CD4-positive, alpha-beta T cell (primary cell): ENCODE data around the gene SMYD3. TPM values are rescaled to one million over a fixed set of nuclear protein-coding genes. Genes with fewer than 3 reads are reported as not detected.

ENCODE experiments used
- ATAC-seq: fragments of 200-7000 bp; cut with Tn5 transposase; one replicate; pipeline ENCODE4 v1.10.0; 2022; ENCODE audit warnings: mild to moderate bottlenecking; ENCODE audit not compliant: poor library complexity
- CTCF ChIA-PET: fragments of 350-600 bp; sonication (Branson Sonifier 250); formaldehyde crosslinking; loops from one replicate; lab custom pipeline; 2021; ENCODE audit warnings: antibody characterized with exemption, inconsistent platforms; lab: Charles Lee
- POLR2A ChIA-PET: fragments of 350-600 bp; sonication (Branson Sonifier 250); formaldehyde crosslinking; loops from one replicate; lab custom pipeline; 2021; ENCODE audit warnings: antibody characterized with exemption, inconsistent platforms; lab: Charles Lee
- DNase-seq, 14 experiments: peaks; one replicate each; pipeline ENCODE4 v3.0.0-alpha.2; 2013 to 2020; ENCODE audit warnings: mixed read lengths in 2 of 14
- H3K27ac ChIP-seq, 2 donors: one replicate each; pipeline versions ENCODE4 v1.5.1 to v1.7.0; 2013; ENCODE audit warnings: low read length in 2 of 2, low read depth in 1 of 2, mild to moderate bottlenecking in 1 of 2
- H3K27me3 ChIP-seq, 2 experiments: 1 replicate in 1 of 2; 2 replicates in 1 of 2; pipeline versions ENCODE4 v1.6.1 to v1.7.0; 2013; ENCODE audit warnings: low read length in 2 of 2, control low read depth in 1 of 2, mild to moderate bottlenecking in 1 of 2, moderate library complexity in 1 of 2; ENCODE audit not compliant: insufficient read depth in 2 of 2, control insufficient read depth in 1 of 2
- H3K36me3 ChIP-seq: one replicate; pipeline ENCODE4 v1.6.1; 2013; ENCODE audit warnings: low read length, control low read depth; ENCODE audit not compliant: insufficient read depth
- H3K4me1 ChIP-seq: one replicate; pipeline ENCODE4 v1.6.1; 2013; ENCODE audit warnings: low read length, control low read depth; ENCODE audit not compliant: insufficient read depth
- H3K4me3 ChIP-seq: one replicate; pipeline ENCODE4 v1.5.1; 2013; ENCODE audit warnings: mild to moderate bottlenecking, low read length, moderate library complexity
- H3K9me3 ChIP-seq, 2 experiments: 1 replicate in 1 of 2; 2 replicates in 1 of 2; pipeline versions ENCODE4 v1.6.1 to v1.7.0; 2013; ENCODE audit warnings: low read length in 2 of 2, mild to moderate bottlenecking in 2 of 2, control low read depth in 1 of 2, moderate library complexity in 1 of 2; ENCODE audit not compliant: control insufficient read depth in 1 of 2, insufficient read depth in 1 of 2
- H3K27ac Mint-ChIP-seq: one replicate; pipeline ENCODE4 v1.8.0; 2020; ENCODE audit warnings: mixed read lengths
- H3K27me3 Mint-ChIP-seq: one replicate; pipeline ENCODE4 v1.8.0; 2021; ENCODE audit warnings: mixed read lengths
- H3K36me3 Mint-ChIP-seq: one replicate; pipeline ENCODE4 v1.8.0; 2021; ENCODE audit warnings: low read depth, mixed read lengths
- H3K4me1 Mint-ChIP-seq: one replicate; pipeline ENCODE4 v1.8.0; 2021; ENCODE audit warnings: low read depth, mixed read lengths
- H3K4me3 Mint-ChIP-seq: one replicate; pipeline ENCODE4 v1.8.0; 2020; ENCODE audit warnings: mild to moderate bottlenecking, mixed read lengths
- H3K9me3 Mint-ChIP-seq: one replicate; pipeline ENCODE4 v1.8.0; 2020; ENCODE audit warnings: mixed read lengths
- intact Hi-C, 2 experiments: fragments of 100-400 bp; cut with DNase I in 1 of 2; cut with micrococcal nuclease in 1 of 2; formaldehyde crosslinking; loops; one replicate each; pipeline versions ENCODE4 v1.15.1 to v1.9.0; 2023 to 2025; cut with DNase I, micrococcal nuclease
- total RNA-seq, 174 experiments: library from RNA in 2 of 174; stranded (reverse) in 2 of 174; gene quantifications; one replicate each; pipeline ENCODE4 v1.2.3 and lab custom pipeline; 2021 to 2026
- TF ChIP-seq, protein P1 (sequence below): fragments of 200-600 bp; IDR thresholded peaks from one replicate; pipeline ENCODE4 v1.8.0; 2022; ENCODE audit warnings: antibody characterized with exemption, mild to moderate bottlenecking

Gene SMYD3
- total RNA-seq, 2 experiments from 2014 or later = 18.8 to 19.6 TPM

- no peak overlapping the region for H3K4me3 ChIP-seq
- Mint-ChIP-seq H3K36me3 (peaks cover 12% of the 10 kb centered on the region), H3K4me3 (no peak overlapping the region), H3K27me3 (no peaks in the 10 kb centered on the region), H3K9me3 (peaks cover 5% of the 10 kb centered on the region), H3K27ac (no peak overlapping the region), H3K4me1 (no peaks in the 10 kb centered on the region)
- no peaks in the 10 kb centered on the region for H3K4me1 ChIP-seq
- H3K36me3 ChIP-seq = no peaks in the 10 kb centered on the region
- ATAC-seq (no peak), DNase-seq (no peak)
- CTCF ChIA-PET = no interaction called here
- TF ChIP-seq, protein P1, sequence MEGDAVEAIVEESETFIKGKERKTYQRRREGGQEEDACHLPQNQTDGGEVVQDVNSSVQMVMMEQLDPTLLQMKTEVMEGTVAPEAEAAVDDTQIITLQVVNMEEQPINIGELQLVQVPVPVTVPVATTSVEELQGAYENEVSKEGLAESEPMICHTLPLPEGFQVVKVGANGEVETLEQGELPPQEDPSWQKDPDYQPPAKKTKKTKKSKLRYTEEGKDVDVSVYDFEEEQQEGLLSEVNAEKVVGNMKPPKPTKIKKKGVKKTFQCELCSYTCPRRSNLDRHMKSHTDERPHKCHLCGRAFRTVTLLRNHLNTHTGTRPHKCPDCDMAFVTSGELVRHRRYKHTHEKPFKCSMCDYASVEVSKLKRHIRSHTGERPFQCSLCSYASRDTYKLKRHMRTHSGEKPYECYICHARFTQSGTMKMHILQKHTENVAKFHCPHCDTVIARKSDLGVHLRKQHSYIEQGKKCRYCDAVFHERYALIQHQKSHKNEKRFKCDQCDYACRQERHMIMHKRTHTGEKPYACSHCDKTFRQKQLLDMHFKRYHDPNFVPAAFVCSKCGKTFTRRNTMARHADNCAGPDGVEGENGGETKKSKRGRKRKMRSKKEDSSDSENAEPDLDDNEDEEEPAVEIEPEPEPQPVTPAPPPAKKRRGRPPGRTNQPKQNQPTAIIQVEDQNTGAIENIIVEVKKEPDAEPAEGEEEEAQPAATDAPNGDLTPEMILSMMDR = no peak
- no peak overlapping the region for H3K27ac ChIP-seq
- H3K27me3 ChIP-seq = no peaks in the 10 kb centered on the region
- POLR2A ChIA-PET = interaction anchor here (0.5 kb wide), 1 partner anchor 194 kb away, joined by 3 read pairs; no protein-coding TSS in a partner anchor
- intact Hi-C loops = no loop called here
- peaks cover 6 to 8% of the 10 kb centered on the region in 2 experiments for H3K9me3 ChIP-seq
Observed at GRCh38 chr1:246080031-246080430, 427.0 kb downstream of the SMYD3 start.

- POLR2A ChIA-PET = no interaction called here
Observed at GRCh38 chr1:246078888-246079252, 428.2 kb downstream of the SMYD3 start.

DNA sequence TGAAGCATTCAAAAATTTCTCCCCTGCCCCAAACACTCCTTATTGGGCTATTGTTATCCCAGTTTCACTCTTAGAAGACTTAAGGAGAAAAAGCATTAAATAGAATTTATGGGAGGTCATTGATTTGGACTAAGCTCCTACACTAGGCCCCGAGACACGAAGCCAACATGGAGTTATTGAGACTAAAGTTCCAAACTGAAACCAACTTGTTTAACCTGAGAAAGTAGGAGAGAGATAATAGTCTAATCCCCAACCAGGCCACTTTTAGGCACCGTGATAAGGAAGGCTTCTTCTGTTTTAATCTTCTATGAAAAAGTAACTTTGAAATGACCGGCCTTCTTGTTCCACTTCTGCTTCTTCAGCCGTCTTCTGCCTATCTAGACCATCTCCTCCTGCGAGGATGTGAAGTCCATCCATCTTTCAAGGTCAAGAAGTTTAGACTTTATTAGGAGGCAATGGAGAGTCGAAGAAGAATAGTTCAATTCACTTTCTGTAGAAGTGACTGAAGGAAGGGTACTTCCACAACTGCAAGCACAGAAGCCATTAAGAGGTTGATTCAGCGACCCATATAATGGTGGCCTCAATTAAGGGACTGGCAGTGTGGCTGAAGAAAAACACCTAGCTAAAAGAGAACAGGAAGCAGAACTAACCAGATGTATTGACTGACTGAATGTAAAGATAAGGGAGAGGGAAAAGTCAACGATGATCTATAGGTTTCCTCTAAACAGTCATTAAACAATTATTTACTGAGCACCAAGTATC, 428.8 kb downstream of the SMYD3 start:
- H3K36me3 Mint-ChIP-seq = peaks cover 15% of the 10 kb centered on the region
- H3K4me3 Mint-ChIP-seq = no peak overlapping the region
- H3K9me3 Mint-ChIP-seq = peaks cover 4% of the 10 kb centered on the region
- H3K4me1 Mint-ChIP-seq = no peaks in the 10 kb centered on the region
- ChIA-PET CTCF (no interaction called here), POLR2A (no interaction called here)
- no peaks in the 10 kb centered on the region for H3K27me3 ChIP-seq
- H3K4me1 ChIP-seq = no peaks in the 10 kb centered on the region
- no peak overlapping the region for H3K4me3 ChIP-seq
- intact Hi-C loops = no loop called here
- DNase-seq = no peak
- no peak for ATAC-seq
- H3K27ac ChIP-seq = no peak overlapping the region
- peaks cover 3 to 4% of the 10 kb centered on the region in 2 experiments for H3K9me3 ChIP-seq
- H3K36me3 ChIP-seq = no peaks in the 10 kb centered on the region
- TF ChIP-seq, protein P1 = no peak
- H3K27me3 Mint-ChIP-seq = no peaks in the 10 kb centered on the region
- H3K27ac Mint-ChIP-seq = no peak overlapping the region

More at GRCh38 chr1:246078888-246079252, 428.2 kb downstream of the SMYD3 start:
- Histone ChIP-seq H3K27ac (no peak overlapping the region), H3K4me1 (no peaks in the 10 kb centered on the region), H3K4me3 (no peak overlapping the region), H3K9me3 (peaks cover 6 to 8% of the 10 kb centered on the region in 2 experiments), H3K36me3 (no peaks in the 10 kb centered on the region), H3K27me3 (no peaks in the 10 kb centered on the region)
- TF ChIP-seq, protein P1 = no peak
- ATAC-seq (no peak), DNase-seq (no peak)
- peaks cover 7% of the 10 kb centered on the region for H3K9me3 Mint-ChIP-seq
- no peaks in the 10 kb centered on the region for H3K4me1 Mint-ChIP-seq
- H3K36me3 Mint-ChIP-seq = peaks cover 15% of the 10 kb centered on the region
- H3K27ac Mint-ChIP-seq = no peak overlapping the region
- intact Hi-C loops = no loop called here
- no peak overlapping the region for H3K4me3 Mint-ChIP-seq
- H3K27me3 Mint-ChIP-seq = no peaks in the 10 kb centered on the region
- CTCF ChIA-PET = no interaction called here
